Islet of Langerhans (tissue), 1 donor: ENCODE results near the gene FRS2.
A peak's percentile ranks its signal among the peaks of the same experiment; 100 is the strongest.

Experiments used
- FAIRE-seq: peaks from one replicate; lab custom pipeline; 2011; peaks lifted over from hg19 to GRCh38; lab: Jason Lieb, UNC

FRS2 gene

GRCh38 chr12:69464428-69464827, 5.8 kb upstream of the FRS2 start:
- no peak for FAIRE-seq

- no peak for FAIRE-seq
Measured at GRCh38 chr12:69466867-69467266, 3.3 kb upstream of the FRS2 start.

DNA sequence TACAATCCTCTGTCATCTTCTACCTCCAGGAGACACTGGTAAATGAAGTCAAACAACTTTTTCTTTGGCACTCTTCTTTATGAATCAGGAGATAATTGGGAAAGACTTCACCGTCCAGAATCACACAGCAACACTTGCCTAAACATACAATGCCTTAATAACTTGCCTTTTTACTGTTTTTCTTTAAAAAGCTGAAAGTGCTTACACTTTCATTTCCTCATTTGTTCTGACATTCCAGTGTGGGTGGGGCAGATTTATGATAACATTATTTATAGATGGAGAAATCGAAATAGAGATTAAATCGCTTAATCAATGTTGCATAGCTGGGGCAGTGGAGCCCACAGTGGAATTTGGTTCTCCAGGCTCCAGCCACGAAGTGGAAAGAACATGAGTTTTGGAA, 2.8 kb upstream of the FRS2 start:
- no peak for FAIRE-seq

DNA sequence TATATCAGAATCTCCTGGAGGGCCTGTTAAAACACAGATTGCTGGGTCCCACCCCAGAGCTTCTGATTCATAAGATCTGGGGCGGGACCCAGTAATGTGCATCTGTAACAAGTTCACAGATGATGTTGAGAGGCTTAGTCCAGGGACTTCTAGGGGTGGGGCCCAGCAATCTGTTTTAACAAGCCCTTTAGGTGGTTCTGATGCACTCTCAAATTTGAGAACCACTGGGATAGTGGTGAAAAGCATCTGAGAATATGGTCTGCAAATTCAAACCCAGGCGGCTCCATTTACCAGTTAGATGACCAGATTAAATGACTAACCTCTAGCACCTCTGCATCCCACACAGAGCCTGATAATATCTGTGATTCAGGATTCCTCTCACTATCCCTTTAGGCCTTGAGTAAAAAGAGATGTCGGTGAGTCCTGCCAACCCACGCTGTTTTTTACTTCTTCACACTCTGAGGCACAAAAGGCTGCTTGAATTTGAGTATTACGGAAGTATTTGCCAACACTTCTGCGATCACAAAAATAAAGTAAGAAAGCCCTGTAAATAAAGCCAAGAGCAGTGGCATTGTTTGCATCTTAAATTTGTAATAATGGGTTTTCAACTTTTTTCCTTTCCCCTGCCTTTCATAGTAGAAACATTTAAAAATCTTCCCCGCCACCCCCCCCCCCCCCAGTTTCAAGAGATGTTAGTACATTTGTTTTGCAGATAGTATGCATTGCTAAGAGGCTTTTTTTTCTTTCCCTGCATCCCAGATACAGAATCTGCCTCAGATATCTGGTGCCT, 1.8 kb upstream of the FRS2 start:
- no peak for FAIRE-seq

- no peak for FAIRE-seq
Measured at GRCh38 chr12:69469854-69470188, 367 bp upstream of the FRS2 start.

- no peak for FAIRE-seq
Measured at GRCh38 chr12:69471076-69471430, 865 bp downstream of the FRS2 start.

DNA sequence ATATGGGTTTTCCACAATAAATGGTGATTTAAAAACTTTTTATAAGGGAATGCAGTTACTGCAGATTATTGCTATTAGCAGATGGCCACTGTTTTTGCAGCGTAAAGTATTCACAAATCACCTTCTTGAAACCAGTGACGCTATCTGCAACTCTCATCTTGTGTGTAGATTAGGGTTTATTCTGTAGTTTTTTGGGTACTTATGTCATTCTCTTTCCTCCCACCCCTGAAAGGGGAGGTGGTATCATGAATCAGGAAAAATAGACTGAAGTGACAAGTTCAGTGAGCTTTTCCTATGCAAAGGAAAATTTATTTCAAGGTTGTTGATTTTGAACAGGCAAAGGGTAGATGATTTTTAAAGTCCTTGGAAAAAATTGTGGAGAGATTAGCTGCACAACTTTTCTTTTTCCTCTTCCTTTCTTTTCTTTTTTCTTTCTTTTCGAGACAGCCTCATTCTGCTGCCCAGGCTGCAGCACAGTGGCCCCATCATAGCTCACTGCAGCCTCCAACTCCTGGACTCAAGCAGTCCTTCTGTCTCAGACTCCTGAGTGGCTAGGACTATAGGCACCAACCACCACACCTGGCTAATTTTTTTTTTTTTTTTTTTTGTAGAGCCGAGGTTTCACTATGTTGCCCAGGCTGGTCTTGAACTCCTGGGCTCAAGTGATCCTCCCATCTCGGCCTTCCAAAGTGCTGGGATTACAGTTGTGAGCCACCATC, 1.6 kb downstream of the FRS2 start:
- FAIRE-seq: no peak

DNA sequence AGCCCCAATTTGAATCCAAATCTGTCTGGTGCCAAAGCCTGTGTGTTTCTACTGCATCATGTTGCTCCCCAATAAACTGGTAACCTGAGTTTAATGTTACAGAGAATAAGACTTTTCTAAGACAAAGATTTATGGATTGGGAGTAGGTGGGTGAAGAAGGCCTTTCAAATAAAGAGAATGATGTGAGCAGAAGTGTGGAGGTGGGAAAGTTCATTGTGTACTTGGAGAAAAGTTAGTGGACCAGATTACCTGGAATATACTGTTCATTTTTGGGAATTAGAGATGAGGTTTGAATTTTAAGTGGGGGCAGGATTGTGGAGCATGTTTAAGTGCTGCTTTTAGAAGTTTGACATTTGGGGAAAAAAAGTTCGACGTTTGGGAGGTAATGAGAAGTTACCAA, 3.1 kb downstream of the FRS2 start:
- no peak for FAIRE-seq

DNA sequence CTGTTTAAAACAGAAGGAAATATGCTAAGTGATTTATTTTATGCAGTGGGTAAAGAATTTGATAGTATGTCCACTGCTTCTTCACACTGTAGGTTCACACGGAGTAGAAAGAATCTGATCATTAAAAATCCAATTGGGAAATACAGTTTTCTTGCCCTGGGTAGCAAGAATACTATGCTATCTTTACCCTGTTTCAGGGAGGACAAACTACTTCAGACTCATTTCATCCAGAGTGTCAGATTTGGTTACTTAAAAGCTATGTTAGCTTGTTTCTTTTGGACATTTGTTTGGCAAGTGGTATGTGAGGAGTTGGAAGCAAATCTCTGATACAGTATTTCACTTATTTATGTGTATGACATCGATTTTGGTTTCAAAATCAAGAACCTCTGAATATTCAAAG, 4.3 kb downstream of the FRS2 start:
- FAIRE-seq: no peak

DNA sequence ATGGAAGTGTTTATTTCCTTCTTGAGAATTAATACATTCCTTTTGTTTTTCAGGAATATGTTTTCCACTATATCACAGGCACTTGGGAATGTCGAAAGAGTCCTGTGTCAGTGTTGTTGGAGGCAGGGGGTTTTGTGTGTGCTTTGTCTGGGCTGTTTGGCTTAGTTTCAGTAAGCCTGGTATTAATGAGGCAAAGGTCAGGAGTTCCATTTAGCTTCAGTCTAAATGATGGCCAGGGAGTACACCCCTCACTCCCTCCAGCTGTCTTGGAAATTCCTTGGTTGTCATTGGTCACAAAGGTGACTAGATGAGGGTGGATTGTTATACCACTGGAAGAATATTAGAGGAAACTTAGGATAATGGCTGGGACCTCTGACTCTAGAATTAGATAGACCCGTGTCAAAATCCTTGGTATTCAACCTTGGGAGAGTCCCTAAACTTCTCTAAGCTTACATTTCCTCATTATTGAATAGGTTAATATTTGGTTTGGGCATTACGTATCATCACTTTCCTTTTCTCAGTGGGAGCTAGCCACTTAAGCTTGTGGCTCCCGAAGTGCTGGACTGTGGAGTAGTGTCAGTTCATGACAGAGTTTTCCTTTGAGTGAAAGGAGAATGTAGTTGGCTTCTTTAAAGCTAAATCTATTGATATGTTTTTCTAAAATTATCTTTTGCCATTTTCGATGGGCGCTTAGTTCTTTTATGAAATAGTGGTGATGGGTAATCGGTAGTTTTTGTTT, 5.2 kb downstream of the FRS2 start:
- no peak for FAIRE-seq

DNA sequence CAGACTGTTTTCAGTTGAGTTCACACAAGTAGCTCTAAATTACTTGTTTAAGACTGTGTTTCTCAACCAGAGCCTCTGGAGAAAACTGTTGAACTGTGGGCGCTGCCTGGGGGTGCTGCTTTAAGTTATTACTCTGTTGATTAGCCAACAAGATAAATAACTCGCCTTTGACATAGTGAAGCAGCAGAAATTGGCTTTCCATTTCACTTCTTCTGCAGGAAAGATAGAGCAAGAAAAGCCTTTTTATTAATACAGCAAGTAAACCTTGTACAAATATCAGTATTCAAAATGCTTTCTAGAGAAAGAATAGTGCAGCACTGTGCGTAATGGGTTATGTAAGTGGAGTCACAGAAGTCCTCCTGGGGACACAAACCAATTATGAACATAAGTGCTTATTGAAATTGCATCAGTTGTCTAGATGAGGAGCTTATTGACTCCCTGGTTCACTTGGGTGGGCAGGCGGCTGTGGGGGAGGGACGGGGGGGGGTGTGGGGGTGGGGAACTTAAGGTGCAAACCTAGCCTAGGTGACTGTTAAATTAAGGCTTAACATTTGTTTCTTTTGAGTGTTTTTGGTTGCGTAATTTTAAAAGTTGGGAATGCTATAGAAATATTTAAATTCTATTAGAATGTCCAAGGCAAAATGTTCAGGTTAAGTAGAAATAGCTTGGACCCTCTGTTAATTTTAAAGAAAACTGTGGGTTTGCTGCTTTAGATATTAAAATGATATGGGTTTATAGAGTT, 6.3 kb downstream of the FRS2 start:
- FAIRE-seq: peak; percentile 69

GRCh38 chr12:69479675-69480074, 9.5 kb downstream of the FRS2 start:
- FAIRE-seq: peak; percentile 72

- no peak for FAIRE-seq
Measured at GRCh38 chr12:69480698-69481097, 10.5 kb downstream of the FRS2 start.

GRCh38 chr12:69481133-69481532, 10.9 kb downstream of the FRS2 start:
- no peak for FAIRE-seq

- no peak for FAIRE-seq
Measured at GRCh38 chr12:69483700-69484099, 13.5 kb downstream of the FRS2 start.

GRCh38 chr12:69484428-69484827, 14.2 kb downstream of the FRS2 start:
- FAIRE-seq: no peak

DNA sequence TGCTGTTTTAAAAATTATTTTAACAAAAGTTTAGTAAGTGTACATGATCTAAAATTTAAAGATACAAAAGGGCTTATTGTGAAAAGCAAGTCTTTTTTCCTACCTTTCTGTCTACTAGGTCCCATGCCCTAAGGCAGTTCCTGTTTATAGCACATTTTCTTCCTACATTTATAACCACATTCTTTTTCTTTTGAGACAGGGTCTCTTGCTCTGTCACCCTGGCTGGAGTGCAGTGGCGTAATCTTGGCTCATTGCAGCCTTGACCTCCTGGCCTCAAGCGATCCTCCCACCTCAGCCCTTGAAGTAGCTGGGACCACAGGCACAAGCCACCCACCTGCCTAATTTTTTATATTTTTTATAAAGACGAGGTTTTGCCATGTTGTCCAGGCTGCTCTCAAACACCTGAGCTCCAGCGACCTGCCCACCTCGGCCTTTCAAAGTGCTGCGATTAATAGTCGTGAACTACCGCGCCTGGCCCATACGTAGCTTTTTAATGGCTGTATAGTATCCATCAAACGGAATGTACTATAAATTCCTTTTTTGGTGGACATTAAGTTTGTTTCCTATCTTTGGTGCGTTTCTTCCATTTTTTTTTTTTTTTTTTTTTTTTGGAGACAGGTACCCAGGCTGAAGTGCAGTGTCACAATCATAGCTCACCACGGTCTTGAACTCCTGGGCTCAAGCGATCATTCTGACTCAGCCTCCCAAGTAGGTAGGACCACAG, 20.9 kb downstream of the FRS2 start:
- FAIRE-seq: no peak

DNA sequence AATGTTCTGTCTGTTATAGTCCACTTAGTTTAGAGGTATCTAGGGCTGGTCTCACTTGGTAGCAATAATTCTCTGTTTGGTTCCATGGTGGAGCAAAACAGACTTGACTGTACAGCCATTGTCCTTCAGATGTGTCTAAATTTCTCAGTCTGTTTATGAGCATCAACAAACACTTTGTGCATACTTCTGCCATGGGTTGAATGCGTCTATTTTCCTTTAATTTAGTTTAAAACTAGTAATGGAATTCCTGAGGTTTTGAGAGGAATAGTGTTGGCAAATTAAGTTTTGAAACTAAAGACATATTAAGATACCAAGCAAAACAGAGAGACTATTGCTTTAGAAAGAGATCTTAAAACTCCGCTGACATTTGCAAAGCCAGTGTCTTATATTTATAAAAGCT, 22.6 kb downstream of the FRS2 start:
- no peak for FAIRE-seq

- no peak for FAIRE-seq
Measured at GRCh38 chr12:69495071-69495470, 24.9 kb downstream of the FRS2 start.

DNA sequence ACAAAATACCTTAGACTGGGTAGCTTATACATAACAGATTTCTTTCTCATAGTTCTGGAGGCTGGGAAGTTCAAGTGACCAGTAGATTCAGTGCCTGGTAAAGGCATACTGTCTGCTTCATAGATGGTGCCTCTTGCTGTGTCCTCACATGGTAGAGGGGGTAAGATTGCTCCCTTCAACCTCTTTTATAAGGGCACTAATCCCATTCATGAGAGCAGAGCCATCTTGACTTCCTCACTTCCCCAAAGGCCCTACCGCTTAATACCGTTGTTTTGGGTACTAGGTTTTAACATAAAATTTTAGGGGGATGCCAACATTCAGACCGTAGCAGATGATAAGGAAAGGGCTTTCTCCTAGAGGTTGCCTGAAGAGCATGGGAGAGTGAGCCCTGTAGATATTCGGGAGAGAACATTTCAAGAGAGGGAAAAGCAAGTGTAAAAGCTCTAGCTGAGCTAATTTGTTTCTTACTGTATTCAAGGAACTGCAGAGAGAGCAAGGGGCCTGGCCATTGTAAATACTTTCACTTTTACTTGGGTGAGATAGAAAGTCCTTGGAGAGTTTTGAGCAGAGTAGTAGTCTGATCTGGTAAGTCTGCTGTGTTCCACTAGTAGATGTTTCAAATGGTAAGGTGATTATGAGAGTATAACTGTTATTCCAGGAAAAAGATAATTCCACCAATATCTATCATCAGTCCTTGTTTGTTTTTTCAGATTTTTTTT, 27.3 kb downstream of the FRS2 start:
- no peak for FAIRE-seq

- FAIRE-seq: no peak
Measured at GRCh38 chr12:69500631-69501030, 30.4 kb downstream of the FRS2 start.
